Activated T-helper 17 cell treated with anti-CD3 and anti-CD28 coated beads, Interleukin-2, amount 50 U/mL, for 72 hours (primary cell): ENCODE data around the gene MAGEA6. TPM values are rescaled to one million over a fixed set of nuclear protein-coding genes. Genes with fewer than 3 reads are reported as not detected.
A peak's percentile ranks its signal among the peaks of the same experiment; 100 is the strongest.
"Not testable (repeated sequence)": the region's sequence is repeated elsewhere in the genome, so short reads cannot be mapped to it uniquely, and the experiment has no call there.

Experiments
- ATAC-seq: fragments of 150-1000 bp; cut with Tn5 transposase; replicated peaks from 2 replicates; pipeline ENCODE4 v1.10.0; 2021; ENCODE audit warnings: mild to moderate bottlenecking, moderate library complexity
- H3K27ac Mint-ChIP-seq: one replicate; pipeline ENCODE4 v1.8.0; 2022; ENCODE audit warnings: mixed read lengths
- H3K27me3 Mint-ChIP-seq: one replicate; pipeline ENCODE4 v1.8.0; 2022; ENCODE audit warnings: mixed read lengths
- H3K36me3 Mint-ChIP-seq: one replicate; pipeline ENCODE4 v1.8.0; 2022; ENCODE audit warnings: low read depth, mild to moderate bottlenecking, mixed read lengths
- H3K4me1 Mint-ChIP-seq: one replicate; pipeline ENCODE4 v1.8.0; 2022; ENCODE audit warnings: mixed read lengths
- H3K4me3 Mint-ChIP-seq: one replicate; pipeline ENCODE4 v1.8.0; 2022; ENCODE audit warnings: mild to moderate bottlenecking, mixed read lengths
- H3K9me3 Mint-ChIP-seq: one replicate; pipeline ENCODE4 v1.8.0; 2022; ENCODE audit warnings: mixed read lengths
- total RNA-seq, 2 donors: library from RNA; stranded (reverse); gene quantifications; one replicate each; pipeline ENCODE4 v1.2.3, GENCODE V29; 2022

The MAGEA6 gene
- total RNA-seq, result not detected

GRCh38 chrX:152769549-152770289, at the start of gene MAGEA6:
Gene MAGEA6 (minus strand): TSS chrX:152769689. CDS start chrX:152767650, 2,039 bp downstream.
- ATAC-seq, H3K36me3 Mint-ChIP-seq, H3K27ac Mint-ChIP-seq, H3K4me3 Mint-ChIP-seq, H3K27me3 Mint-ChIP-seq, H3K9me3 Mint-ChIP-seq, H3K4me1 Mint-ChIP-seq: not testable (repeated sequence)

- Mint-ChIP-seq H3K4me1 (no peaks in the 10 kb centered on the region), H3K9me3 (no peaks in the 10 kb centered on the region), H3K27ac (no peak overlapping the region), H3K4me3 (no peak overlapping the region), H3K27me3 (peaks cover 10% of the 10 kb centered on the region), H3K36me3 (no peaks in the 10 kb centered on the region)
- no peak for ATAC-seq
Measured at GRCh38 chrX:152819266-152819665, 49.8 kb upstream of the MAGEA6 start.

GRCh38 chrX:152818356-152818755, 48.9 kb upstream of the MAGEA6 start:
- Mint-ChIP-seq H3K27ac (no peak overlapping the region), H3K4me1 (no peaks in the 10 kb centered on the region), H3K4me3 (no peak overlapping the region), H3K27me3 (peaks cover 10% of the 10 kb centered on the region), H3K9me3 (no peaks in the 10 kb centered on the region), H3K36me3 (no peaks in the 10 kb centered on the region)
- no peak for ATAC-seq

- Mint-ChIP-seq H3K27me3 (peaks cover 10% of the 10 kb centered on the region), H3K4me3 (no peak overlapping the region), H3K36me3 (no peaks in the 10 kb centered on the region), H3K4me1 (no peaks in the 10 kb centered on the region), H3K9me3 (no peaks in the 10 kb centered on the region), H3K27ac (no peak overlapping the region)
- no peak for ATAC-seq
Measured at GRCh38 chrX:152817078-152817764, 47.7 kb upstream of the MAGEA6 start.

GRCh38 chrX:152814048-152814447, 44.6 kb upstream of the MAGEA6 start:
- H3K27ac Mint-ChIP-seq, result no peak overlapping the region
- H3K4me1 Mint-ChIP-seq, result no peaks in the 10 kb centered on the region

GRCh38 chrX:152813206-152813605, 43.7 kb upstream of the MAGEA6 start:
- H3K27me3 Mint-ChIP-seq, result peaks cover 9% of the 10 kb centered on the region
- no peak overlapping the region for H3K4me3 Mint-ChIP-seq
- H3K4me1 Mint-ChIP-seq, result no peaks in the 10 kb centered on the region
- H3K36me3 Mint-ChIP-seq, result no peaks in the 10 kb centered on the region
- ATAC-seq, result no peak
- no peak overlapping the region for H3K27ac Mint-ChIP-seq
- H3K9me3 Mint-ChIP-seq, result no peaks in the 10 kb centered on the region

More at GRCh38 chrX:152814048-152814447, 44.6 kb upstream of the MAGEA6 start:
- Mint-ChIP-seq H3K4me3 (no peak overlapping the region), H3K9me3 (no peaks in the 10 kb centered on the region), H3K27me3 (peaks cover 4% of the 10 kb centered on the region), H3K36me3 (no peaks in the 10 kb centered on the region)
- no peak for ATAC-seq

GRCh38 chrX:152810403-152810802, 40.9 kb upstream of the MAGEA6 start:
- H3K9me3 Mint-ChIP-seq, result no peaks in the 10 kb centered on the region
- no peak overlapping the region for H3K4me3 Mint-ChIP-seq
- H3K27me3 Mint-ChIP-seq, result peaks cover 13% of the 10 kb centered on the region
- no peaks in the 10 kb centered on the region for H3K36me3 Mint-ChIP-seq
- H3K27ac Mint-ChIP-seq, result no peak overlapping the region
- H3K4me1 Mint-ChIP-seq, result no peaks in the 10 kb centered on the region
- no peak for ATAC-seq

GRCh38 chrX:152806035-152806434, 36.5 kb upstream of the MAGEA6 start:
- no peak overlapping the region for H3K27ac Mint-ChIP-seq
- H3K36me3 Mint-ChIP-seq, result no peaks in the 10 kb centered on the region
- ATAC-seq, result peak; percentile 66
- H3K4me1 Mint-ChIP-seq, result no peaks in the 10 kb centered on the region
- no peak overlapping the region for H3K4me3 Mint-ChIP-seq
- H3K9me3 Mint-ChIP-seq, result no peaks in the 10 kb centered on the region
- H3K27me3 Mint-ChIP-seq, result peaks cover 16% of the 10 kb centered on the region

- no peak overlapping the region for H3K27ac Mint-ChIP-seq
- ATAC-seq, result no peak
- H3K27me3 Mint-ChIP-seq, result no peaks in the 10 kb centered on the region
- no peaks in the 10 kb centered on the region for H3K9me3 Mint-ChIP-seq
- H3K36me3 Mint-ChIP-seq, result no peaks in the 10 kb centered on the region
- no peaks in the 10 kb centered on the region for H3K4me1 Mint-ChIP-seq
- H3K4me3 Mint-ChIP-seq, result no peak overlapping the region
Measured at GRCh38 chrX:152798945-152799344, 29.5 kb upstream of the MAGEA6 start.

- ATAC-seq, H3K27me3 Mint-ChIP-seq, H3K9me3 Mint-ChIP-seq, H3K36me3 Mint-ChIP-seq, H3K4me1 Mint-ChIP-seq, H3K27ac Mint-ChIP-seq, H3K4me3 Mint-ChIP-seq: not testable (repeated sequence)
Measured at GRCh38 chrX:152787062-152787461, 17.6 kb upstream of the MAGEA6 start.

GRCh38 chrX:152766562-152766961, 2.9 kb downstream of the MAGEA6 start:
- not testable (repeated sequence) for H3K4me1 Mint-ChIP-seq, H3K27ac Mint-ChIP-seq, H3K4me3 Mint-ChIP-seq, H3K9me3 Mint-ChIP-seq, H3K36me3 Mint-ChIP-seq, ATAC-seq, H3K27me3 Mint-ChIP-seq

- not testable (repeated sequence) for H3K4me1 Mint-ChIP-seq, H3K27me3 Mint-ChIP-seq, H3K4me3 Mint-ChIP-seq, ATAC-seq, H3K36me3 Mint-ChIP-seq, H3K9me3 Mint-ChIP-seq, H3K27ac Mint-ChIP-seq
Measured at GRCh38 chrX:152761582-152761981, 7.9 kb downstream of the MAGEA6 start.

- not testable (repeated sequence) for H3K4me3 Mint-ChIP-seq, ATAC-seq
Measured at GRCh38 chrX:152759544-152759943, 9.9 kb downstream of the MAGEA6 start.

GRCh38 chrX:152758918-152759317, 10.6 kb downstream of the MAGEA6 start, which contains the start of gene CSAG3:
Gene CSAG3 (plus strand): TSS chrX:152759218.
- not testable (repeated sequence) for H3K36me3 Mint-ChIP-seq, H3K27ac Mint-ChIP-seq, H3K4me3 Mint-ChIP-seq, H3K4me1 Mint-ChIP-seq, H3K9me3 Mint-ChIP-seq, H3K27me3 Mint-ChIP-seq, ATAC-seq

More at GRCh38 chrX:152759544-152759943, 9.9 kb downstream of the MAGEA6 start:
- H3K4me1 Mint-ChIP-seq, H3K9me3 Mint-ChIP-seq, H3K27ac Mint-ChIP-seq, H3K27me3 Mint-ChIP-seq, H3K36me3 Mint-ChIP-seq: not testable (repeated sequence)

- H3K27me3 Mint-ChIP-seq, ATAC-seq, H3K4me3 Mint-ChIP-seq, H3K27ac Mint-ChIP-seq, H3K9me3 Mint-ChIP-seq, H3K36me3 Mint-ChIP-seq, H3K4me1 Mint-ChIP-seq: not testable (repeated sequence)
Measured at GRCh38 chrX:152754871-152755270, 14.6 kb downstream of the MAGEA6 start.
